ENCODE results near the gene PLEKHM2.

- TF ChIP-seq EZH2 (IDR thresholded peaks at IDR 0.05; ENCODE audit: borderline replicate concordance, low read length) (no peak), CTCF (conservative IDR thresholded peaks at IDR 0.05 in 1 of 2, IDR thresholded peaks at IDR 0.05 in 1 of 2; ENCODE audit: extremely low read depth in 1 of 2, insufficient read depth in 1 of 2, low read depth in 1 of 2, low read length in 2 of 2) (no peak)
Measured at GRCh38 chr1:15671430-15671829, 12.7 kb upstream of the PLEKHM2 start.

All from mammary epithelial cell (primary cell).